A549 treated with CpdA at 1 μM for 4 hours (cell line): ENCODE results near the gene PCBP2. TPM values are rescaled to one million over a fixed set of nuclear protein-coding genes. Genes with fewer than 3 reads are reported as not detected.

Experiments
- total RNA-seq: library from RNA; stranded (reverse); fragments of 200-300 nt; extraction: Qiagen RNA extraction; gene quantifications from 5 replicates; pipeline ENCODE4 v1.2.3, GENCODE V29; 2022; ENCODE audit warnings: low read depth

Gene PCBP2
- 640 to 686 TPM (median 662 TPM) in 5 replicates for total RNA-seq

DNA sequence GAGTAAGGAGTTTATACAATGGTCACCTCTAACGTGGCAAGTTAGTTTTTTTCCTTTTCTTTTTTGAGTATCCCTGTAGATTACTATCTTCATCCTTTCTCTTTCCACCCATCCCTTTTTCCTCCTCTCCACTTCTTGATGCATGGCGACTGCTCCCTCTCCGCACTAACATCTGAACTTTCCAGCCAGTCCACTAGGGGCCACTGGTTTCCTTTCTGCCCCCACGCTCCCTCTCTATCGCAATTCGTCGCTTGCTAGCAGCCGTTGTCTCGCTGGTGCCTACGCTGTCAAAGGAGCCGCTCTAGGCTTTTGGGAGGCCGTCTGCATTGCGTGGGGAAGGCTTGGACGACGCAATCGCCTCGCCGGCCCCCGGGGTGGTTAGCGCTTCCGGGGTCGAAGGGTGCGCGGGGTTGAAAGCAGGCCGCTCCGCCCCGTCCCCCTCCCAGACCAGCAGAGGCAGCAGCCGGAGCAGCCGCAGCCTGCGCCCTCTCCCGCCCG is at the start of gene PCBP2:
PCBP2 (plus strand) TSS at position 442 of the 498 bp plus-strand sequence. CDS start 2,699 bp downstream, outside the sequence.

DNA sequence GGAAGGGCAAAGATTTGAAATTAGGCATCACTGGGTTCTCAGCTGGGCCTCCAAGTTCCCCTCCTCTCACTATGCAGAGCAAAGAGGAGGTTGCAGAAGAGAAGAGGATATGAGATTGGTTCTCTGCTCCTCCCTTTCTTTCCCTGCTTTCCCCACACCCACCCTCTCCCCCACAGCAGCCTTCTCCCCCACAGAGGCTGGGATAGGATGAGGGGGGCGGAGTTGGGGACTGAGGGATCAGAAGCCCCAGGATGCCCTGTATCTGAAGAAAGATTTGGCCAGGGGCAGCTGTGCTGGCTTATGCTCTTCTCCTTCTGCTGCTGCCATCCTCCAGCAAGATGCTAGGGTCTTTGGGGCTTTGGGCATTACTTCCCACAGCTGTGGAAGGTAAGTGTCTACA is 28.3 kb upstream of the PCBP2 start, which contains the start of gene AMHR2:
AMHR2 (plus strand) TSS at position 259 of the 400 bp plus-strand sequence; CDS start at position 339, 80 bp downstream.

DNA sequence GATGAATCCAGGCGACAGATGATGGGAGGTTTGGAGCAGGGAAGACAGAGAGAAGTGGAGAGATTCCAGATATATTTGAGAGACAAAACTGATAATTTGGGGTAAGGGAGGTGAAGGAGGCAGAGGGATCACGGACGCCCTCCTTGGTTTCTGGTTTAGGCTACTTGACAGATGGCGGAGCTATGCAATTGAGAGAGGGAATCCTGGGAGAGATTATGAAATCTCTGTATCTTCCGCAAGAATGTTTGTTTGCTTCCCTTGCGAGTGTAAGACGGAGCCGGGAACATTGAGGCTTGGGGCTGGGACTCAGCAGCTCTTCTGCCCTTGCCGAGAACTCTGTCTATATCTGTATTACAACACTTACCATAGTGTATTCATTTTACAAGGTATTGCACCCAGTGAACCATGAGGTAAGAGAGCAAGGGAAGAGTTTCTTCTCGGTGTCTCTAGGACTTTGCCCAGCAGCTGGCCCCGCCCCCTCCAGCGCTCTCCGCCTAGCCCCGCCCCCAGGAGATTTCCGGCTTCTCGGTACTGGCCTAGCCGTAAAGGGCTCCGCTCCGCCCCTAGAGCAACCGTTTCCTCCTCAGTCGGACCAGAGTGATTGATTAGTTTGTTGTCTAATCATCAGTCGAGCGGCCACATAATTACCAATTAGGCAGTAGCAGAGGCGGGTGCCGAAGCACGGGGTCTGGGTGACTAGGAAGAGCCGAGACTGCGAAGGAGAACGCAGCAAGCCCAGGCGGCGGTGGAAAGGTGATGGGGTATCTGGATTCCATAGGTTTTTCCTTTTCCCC is 10.7 kb upstream of the PCBP2 start, which contains the start of gene PRR13:
PRR13 (plus strand) TSS at position 695 of the 794 bp plus-strand sequence. CDS start 981 bp downstream, outside the sequence.

DNA sequence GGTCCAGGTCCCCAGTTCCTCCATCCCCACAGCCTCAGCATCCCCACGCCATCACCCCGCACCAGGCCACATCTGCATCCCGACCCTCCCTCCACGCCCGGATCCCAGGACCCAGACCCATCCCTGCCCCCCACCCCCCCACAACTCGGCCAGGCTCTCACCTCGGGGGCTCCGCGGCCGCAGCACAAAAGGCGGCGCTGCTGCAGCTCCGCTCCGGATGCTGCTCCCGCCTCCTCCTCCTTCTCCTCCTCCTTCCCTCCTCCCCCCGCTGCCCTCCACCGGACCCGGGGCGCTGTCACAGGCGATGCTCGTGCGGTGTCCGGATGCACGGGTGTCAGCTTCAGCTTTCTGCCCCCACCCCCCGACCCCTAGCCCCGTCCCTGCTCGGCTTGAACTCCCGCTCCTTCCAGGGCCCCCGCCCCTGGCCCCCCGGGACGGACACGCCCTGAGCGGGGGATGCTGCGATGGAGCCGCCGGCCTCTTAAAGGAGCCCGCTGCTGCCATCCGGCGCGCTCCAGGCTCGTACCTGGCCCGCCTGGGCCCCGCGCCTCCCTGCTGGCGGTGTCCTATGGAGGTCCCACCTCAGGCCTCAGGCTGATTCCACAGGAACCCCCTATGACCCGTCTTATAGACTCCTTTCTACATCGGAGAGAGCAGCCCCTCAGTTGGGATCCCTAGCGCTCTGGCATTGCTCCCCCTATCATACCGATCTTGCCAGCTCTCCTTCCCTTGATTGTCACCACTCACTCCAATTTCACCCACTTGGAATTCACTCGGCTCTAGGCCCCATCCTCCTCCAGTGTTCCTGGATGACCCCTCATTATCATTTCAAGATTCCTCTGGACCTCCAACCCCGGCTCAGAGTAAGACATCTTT is 47.6 kb downstream of the PCBP2 start, which contains the start of gene MAP3K12:
MAP3K12 (minus strand) TSS at position 193 of the 876 bp plus-strand sequence. CDS start 12,067 bp downstream, outside the sequence.

DNA sequence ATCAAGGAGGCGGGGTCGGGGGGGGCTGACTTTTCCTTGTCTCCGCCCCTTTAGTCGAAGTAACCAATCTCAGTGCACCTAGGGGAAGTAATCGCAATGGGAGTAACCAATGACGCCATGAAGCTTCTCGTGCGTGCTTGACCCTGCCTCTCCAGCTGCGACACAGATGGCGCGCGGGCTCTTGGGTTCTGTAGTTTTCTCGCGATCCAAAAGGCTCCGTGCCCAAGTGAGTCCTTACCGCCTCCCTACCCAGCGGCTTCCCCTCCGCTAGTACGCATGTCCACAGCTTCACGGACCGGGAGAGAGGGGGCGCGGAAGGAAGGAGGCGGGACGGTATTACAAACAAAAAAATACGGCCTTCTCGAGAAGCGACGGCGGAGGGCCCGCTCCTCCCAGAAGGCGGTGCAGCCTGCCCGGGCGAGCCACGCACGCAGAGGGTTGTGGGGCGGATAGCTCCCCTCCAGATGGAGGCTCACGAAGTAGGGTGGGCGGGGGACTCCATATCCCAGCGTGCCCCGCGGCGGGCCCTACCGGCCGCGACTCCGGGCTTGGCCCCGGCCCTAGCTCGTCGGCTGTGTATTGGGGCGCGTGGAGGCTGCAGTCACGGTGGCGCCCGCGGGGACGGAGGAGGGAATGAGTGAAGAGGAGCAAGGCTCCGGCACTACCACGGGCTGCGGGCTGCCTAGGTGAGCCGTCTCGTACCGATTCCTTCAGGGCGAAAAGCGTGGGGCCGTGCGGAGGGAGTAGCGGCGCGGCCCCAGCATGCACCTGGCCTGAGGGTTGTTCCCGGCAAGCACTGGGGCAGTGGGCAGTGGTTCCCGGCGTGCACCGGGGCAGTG is 49.1 kb downstream of the PCBP2 start, which contains the start of gene TARBP2:
TARBP2 (plus strand) TSS at position 508 of the 839 bp plus-strand sequence; CDS start at position 634, 126 bp downstream.

DNA sequence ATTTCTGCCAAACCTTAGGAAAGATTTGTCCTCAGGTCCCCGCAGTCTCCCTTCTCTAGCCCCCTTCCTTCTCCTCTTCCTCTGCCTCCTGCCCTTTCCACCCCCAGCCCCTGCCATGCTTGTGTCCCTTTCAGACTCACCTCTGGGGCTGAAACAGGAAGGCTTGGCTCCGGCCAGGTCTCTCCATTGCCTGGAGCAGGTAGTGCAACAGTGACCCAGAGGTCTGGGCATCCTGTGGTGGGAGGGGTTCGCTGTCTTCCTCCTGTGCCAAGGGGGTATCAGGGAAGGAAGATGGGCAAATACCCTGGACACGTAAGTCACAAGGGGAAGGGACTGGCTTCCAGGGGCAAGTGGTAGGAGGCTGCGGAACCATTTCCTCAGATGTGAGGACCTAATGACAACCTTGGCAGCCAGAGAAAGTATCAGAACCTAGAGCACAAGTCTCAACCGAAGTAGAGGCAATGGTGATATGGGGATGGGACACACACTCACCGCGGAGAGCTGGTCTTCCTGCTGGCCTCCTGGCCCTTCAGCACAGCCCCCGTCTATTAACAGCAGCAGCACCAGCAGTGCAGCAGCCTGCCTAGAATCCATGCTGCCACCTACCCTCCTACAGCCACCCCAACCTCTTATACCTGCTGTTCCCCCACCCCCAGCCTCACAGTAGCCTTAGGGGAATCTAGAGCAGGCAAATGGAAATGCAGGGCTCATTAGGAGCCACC is 55.1 kb downstream of the PCBP2 start, which contains the start of gene NPFF:
NPFF (minus strand) TSS at position 604 of the 722 bp plus-strand sequence; CDS start at position 594, 10 bp downstream.

Other genes starting within 250 kb of the PCBP2 start
- 0.29 to 0.56 TPM (median 0.45 TPM) in 5 replicates for gene ITGB7, start 244.9 kb upstream of the PCBP2 start, total RNA-seq
- gene RARG, start 219.9 kb upstream of the PCBP2 start, total RNA-seq = 25.8 to 32.8 TPM (median 30.4 TPM) in 5 replicates
- 18.7 to 21.3 TPM (median 19.6 TPM) in 5 replicates for gene ESPL1, start 183.8 kb upstream of the PCBP2 start, total RNA-seq
- 469 to 566 TPM (median 535 TPM) in 5 replicates for gene PFDN5, start 156.6 kb upstream of the PCBP2 start, total RNA-seq
- 75.0 to 112 TPM (median 95.8 TPM) in 5 replicates for gene MYG1, start 152.4 kb upstream of the PCBP2 start, total RNA-seq
- gene AAAS, start 130.5 kb upstream of the PCBP2 start, total RNA-seq = 77.3 to 86.9 TPM (median 80.2 TPM) in 5 replicates
- 0.02 to 0.06 TPM in 2 of 5 replicates, not detected in the others for gene SP7, start 115.7 kb upstream of the PCBP2 start, total RNA-seq
- gene SP1, start 71.9 kb upstream of the PCBP2 start, total RNA-seq = 18.8 to 25.1 TPM (median 24.2 TPM) in 5 replicates
- gene AMHR2, start 28.2 kb upstream of the PCBP2 start, total RNA-seq = 1.1 to 2.7 TPM (median 1.8 TPM) in 5 replicates
- gene PRR13, start 10.4 kb upstream of the PCBP2 start, total RNA-seq = 303 to 418 TPM (median 388 TPM) in 5 replicates
- 13.0 to 16.5 TPM (median 14.7 TPM) in 5 replicates for gene MAP3K12, start 47.4 kb downstream of the PCBP2 start, total RNA-seq
- gene TARBP2, start 49.2 kb downstream of the PCBP2 start, total RNA-seq = 47.6 to 65.0 TPM (median 60.5 TPM) in 5 replicates
- gene NPFF, start 55.4 kb downstream of the PCBP2 start, total RNA-seq = not detected in 5 replicates
- gene ATF7, start 174.3 kb downstream of the PCBP2 start, total RNA-seq = 17.9 to 18.8 TPM (median 18.4 TPM) in 5 replicates
- 570 to 734 TPM (median 654 TPM) in 5 replicates for gene ATP5MC2, start 224.0 kb downstream of the PCBP2 start, total RNA-seq